HG02938 (cell line): ENCODE measurements around the gene PDP2.
"Not testable (repeated sequence)": the region's sequence is repeated elsewhere in the genome, so short reads cannot be mapped to it uniquely, and the experiment has no call there.

Experiments used
- ATAC-seq: cut with Tn5 transposase; IDR thresholded peaks from one replicate; pipeline ENCODE4 v1.9.1; 2021; ENCODE audit warnings: mild to moderate bottlenecking, moderate library complexity; ENCODE audit not compliant: unreplicated experiment

The PDP2 gene

DNA sequence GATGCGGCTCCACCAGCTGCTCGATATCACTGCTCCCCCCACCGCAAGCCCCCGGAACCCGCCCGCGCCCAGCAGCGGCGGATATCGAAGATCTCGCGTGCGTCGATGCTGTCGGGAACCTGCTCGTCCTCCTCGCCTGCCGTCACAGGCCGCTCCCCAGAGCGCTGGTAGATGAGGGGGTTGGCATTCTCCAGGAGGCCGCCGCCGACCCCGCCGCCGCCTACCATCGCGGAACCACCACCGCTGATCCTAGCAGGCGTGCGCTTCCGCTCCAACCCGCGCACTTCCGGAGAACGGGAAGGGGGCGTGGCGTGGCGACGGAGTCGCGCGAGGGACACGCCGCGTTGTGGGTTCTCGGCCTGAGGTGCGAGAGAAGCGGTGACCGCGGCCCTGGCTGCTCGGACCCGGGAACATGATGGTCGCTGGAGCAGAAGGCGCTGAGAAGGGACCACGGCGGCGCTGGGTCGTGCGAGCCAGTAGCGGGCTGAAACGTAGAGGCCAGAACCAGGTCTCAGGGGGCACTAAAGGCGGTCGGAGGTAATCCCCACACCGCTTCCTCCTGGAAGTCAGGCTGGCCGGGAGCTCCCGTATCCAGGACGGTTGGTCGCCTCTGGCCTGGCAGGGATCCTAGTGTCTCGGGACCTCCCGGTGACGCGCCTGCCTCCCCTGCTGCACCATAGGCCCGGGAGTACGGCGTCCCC lies 54.0 kb downstream of the PDP2 start, which contains the start of gene CIAO2B:
Gene CIAO2B (minus strand): TSS at position 265 of the 701 bp plus-strand sequence. CDS start 38 bp downstream, at position 227.
- ATAC-seq = peak; percentile 71

DNA sequence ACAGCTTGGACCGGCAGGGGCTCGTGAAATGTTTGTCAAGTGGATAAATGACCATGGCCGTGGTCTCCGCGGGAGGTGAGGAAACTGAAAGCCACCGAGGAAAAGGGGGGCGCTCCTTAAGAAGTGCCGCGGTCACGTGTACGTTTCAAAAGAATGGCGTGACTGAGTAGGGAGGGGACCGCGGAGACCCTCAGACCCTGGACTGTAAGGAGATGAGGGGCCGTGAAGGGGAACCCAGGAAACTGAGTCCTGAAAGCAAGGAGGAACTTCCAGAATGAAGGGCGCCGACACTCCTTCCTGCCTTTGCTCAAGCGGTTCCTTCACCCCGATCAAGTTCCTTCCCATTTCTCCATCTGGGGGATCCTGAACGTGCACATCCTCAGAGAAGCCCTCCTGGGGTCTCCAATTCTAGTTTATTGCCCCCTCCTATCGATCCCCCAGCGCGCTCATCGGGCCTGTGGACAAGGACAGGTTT lies 54.6 kb downstream of the PDP2 start:
- ATAC-seq = not testable (repeated sequence)

DNA sequence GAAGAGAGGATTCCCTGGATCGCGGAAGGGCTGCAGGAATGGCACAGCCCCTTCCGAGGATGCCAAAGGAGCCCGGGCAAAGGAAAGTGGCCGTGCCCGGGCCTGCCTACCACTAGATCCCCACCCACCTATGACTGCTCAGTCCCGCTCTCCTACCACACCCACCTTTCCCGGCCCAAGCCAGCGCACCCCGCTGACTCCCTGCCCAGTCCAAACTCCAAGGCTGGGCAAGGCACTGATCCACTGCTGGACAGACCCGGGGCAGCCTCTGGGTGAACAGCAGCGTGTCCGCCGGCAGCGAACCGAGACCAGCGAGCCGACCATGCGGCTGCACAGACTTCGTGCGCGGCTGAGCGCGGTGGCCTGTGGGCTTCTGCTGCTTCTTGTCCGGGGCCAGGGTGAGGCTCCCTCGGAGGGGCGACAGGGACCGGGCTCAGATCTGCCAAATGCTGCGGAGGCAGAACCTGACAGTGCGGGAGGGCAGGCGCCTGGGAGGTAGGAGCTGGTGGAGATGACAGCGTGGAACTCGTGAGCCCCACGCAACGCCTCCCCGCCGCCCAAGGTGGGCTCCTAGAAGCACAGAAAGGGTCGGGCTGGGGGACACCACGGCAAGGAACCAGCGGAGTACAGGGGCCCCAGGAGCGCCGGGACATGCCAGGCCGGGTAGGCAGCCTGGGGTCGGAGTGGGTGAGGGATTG lies 55.1 kb downstream of the PDP2 start, which contains the start of gene CES2:
Gene CES2 (plus strand): TSS at position 203 of the 698 bp plus-strand sequence. CDS start 120 bp downstream, at position 323.
- no peak for ATAC-seq

DNA sequence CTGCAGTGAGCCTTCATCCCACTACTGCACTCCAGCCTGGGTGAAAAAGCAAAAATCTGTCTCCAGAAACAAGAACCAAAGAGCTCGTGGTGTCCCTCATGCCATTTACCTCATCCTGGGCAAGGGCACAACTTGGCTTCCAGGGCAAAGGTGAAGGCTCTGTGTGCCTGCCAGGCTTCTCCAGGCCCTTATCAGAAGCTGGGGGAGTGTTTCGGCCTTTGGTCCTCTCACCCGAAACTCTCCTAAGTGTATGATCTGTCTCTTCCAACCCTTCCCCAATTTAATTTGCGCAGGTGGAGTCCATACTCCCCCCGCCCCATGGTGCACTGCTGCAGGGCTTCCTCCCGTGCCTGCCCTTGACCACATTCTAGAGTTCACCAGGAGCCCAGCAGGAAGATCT lies 56.1 kb downstream of the PDP2 start:
- no peak for ATAC-seq

DNA sequence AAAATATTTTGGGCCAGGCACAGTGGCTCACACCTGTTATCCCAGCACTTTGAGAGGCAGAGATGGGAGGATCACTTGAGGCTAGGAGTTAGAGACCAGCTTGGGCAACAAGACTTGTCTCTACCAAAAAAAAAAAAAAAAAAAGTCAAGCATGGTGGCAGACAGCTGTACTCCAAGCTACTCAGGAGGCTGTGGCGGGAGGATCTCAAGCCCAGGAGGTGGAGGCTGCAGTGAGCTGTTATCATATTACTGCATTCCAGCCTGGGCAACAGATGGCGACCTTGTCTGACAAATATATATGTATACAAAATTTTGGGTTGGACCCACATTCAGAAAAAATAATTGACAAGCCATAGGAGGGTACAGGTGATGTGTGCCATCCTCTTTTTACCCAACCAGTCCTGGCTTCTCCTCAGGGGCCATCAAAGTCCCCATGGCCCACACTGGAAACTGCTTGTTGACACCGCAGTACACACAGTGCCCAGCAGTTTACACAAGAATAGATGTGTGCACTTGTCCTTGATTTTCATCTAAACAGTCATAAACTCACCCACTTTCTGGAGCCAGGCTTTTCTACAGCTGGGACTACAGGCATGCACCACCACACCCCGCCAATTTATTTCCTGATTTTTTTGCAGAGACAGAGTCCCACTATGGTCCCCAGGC lies 56.7 kb downstream of the PDP2 start:
- no peak for ATAC-seq

DNA sequence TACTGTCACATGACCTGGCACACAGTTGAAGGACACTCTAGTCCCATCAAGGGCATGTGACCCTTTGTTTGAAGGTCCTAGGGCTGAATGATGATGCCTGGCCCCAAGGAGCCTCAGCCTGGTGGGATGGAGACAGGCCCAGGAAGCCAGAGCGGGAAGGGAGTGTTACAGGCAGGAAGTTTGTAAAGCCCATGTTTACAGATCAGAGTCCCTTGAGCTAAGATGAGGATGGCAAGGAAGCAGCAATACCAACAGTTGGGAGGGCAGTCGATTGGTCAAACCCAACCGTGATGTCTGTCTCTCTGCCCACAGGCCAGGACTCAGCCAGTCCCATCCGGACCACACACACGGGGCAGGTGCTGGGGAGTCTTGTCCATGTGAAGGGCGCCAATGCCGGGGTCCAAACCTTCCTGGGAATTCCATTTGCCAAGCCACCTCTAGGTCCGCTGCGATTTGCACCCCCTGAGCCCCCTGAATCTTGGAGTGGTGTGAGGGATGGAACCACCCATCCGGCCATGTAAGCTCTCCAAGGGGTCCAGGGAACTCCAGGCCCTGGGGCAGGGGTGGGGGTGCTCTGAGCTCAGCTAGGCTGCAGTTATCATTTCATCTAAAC lies 57.5 kb downstream of the PDP2 start:
- ATAC-seq = no peak

DNA sequence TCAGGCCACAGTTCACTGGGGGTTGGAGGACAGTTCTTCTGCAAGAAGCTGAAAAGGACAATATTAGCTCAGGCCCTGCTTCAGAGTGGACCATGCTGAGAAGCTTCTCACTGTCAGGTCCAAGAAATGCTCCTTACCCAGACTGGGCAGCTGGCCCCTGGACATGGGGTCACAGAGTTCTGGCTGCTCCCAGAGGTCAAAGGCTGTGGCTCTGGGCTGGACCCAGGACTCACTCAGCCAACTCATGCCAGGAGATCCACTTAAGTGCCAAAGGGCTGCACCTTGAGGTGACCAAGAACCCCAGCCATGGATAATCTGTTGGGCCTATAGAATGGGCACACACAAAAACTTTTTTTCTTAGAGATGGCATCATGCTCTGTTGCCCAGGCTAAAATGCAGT lies 59.1 kb downstream of the PDP2 start:
- no peak for ATAC-seq

DNA sequence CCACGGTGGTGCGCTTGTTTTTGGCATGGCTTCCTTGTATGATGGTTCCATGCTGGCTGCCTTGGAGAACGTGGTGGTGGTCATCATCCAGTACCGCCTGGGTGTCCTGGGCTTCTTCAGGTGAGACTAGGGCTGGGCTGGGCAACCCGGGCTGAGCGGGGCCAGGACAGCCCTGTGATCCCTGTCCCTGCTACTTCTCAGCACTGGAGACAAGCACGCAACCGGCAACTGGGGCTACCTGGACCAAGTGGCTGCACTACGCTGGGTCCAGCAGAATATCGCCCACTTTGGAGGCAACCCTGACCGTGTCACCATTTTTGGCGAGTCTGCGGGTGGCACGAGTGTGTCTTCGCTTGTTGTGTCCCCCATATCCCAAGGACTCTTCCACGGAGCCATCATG lies 59.9 kb downstream of the PDP2 start:
- no peak for ATAC-seq
